BJ (cell line): Measurements from ENCODE around the gene CDH23. TPM values are rescaled to one million over a fixed set of nuclear protein-coding genes. Genes with fewer than 3 reads are reported as not detected.

Source experiments
- CTCF ChIA-PET: fragments of 350-600 bp; formaldehyde crosslinking; extraction: SDS; loops from one replicate; lab custom pipeline; 2021; ENCODE audit warnings: antibody characterized with exemption, inconsistent platforms; lab: Yijun Ruan, JAX
- POLR2A ChIA-PET: fragments of 300-600 bp; sonication (Branson Sonifier 250); formaldehyde crosslinking; extraction: SDS; loops from one replicate; lab custom pipeline; 2021; ENCODE audit warnings: antibody characterized with exemption; lab: Charles Lee
- DNase-seq: peaks from one replicate; pipeline ENCODE4 v3.0.0-alpha.2; 2011; ENCODE audit warnings: low read depth
- H3K27me3 ChIP-seq: 2 replicates; pipeline ENCODE4 v1.6.0; 2011; ENCODE audit warnings: low read length; ENCODE audit not compliant: control insufficient read depth, insufficient read depth
- H3K36me3 ChIP-seq: 2 replicates; pipeline ENCODE4 v1.5.1; 2011; ENCODE audit warnings: low read length; ENCODE audit not compliant: control insufficient read depth, insufficient read depth
- H3K4me3 ChIP-seq: 2 replicates; pipeline ENCODE4 v1.5.1; 2011; ENCODE audit warnings: low read depth, mild to moderate bottlenecking, control low read depth, low read length
- polyA plus RNA-seq: library from polyadenylated mRNA; depleted of rRNA; stranded (reverse); fragments of >200 nt; gene quantifications from 2 replicates; pipeline ENCODE4 v1.2.3, GENCODE V29; 2011
- TF ChIP-seq, protein P1 (sequence below): IDR thresholded peaks from 2 replicates; pipeline ENCODE4 v1.5.1; 2011; ENCODE audit warnings: low read depth, mild to moderate bottlenecking, control low read depth, inconsistent platforms, low read length, moderate library complexity; ENCODE audit not compliant: insufficient read depth

CDH23 gene
- polyA plus RNA-seq, 1 experiment: 0.05 TPM

DNA sequence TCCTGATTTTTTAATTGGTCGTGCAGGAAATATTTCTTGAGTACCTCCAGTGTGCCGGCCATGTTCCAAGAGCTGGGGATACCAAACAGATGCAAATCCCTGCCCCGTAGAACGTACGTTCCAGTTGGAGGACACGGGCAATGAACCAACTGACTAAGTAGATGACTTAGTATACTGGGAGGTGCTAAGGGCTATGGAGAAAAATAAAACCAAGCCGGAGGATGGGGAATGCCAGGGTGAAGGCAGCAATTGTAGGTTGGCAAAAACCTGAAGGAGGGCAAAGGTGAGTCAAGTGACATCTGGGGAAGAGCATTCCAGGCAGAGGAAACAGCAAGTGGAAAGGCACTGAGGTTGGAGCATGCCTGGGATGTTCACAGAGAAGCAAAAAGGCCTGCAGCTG is 383.4 kb downstream of the CDH23 start:
- no peak for DNase-seq
- H3K4me3 ChIP-seq: no peak overlapping the region
- H3K27me3 ChIP-seq: peaks cover 7% of the 10 kb centered on the region; the same call in 1 of the 2 replicates
- no peaks in the 10 kb centered on the region for H3K36me3 ChIP-seq
- TF ChIP-seq, protein P1, sequence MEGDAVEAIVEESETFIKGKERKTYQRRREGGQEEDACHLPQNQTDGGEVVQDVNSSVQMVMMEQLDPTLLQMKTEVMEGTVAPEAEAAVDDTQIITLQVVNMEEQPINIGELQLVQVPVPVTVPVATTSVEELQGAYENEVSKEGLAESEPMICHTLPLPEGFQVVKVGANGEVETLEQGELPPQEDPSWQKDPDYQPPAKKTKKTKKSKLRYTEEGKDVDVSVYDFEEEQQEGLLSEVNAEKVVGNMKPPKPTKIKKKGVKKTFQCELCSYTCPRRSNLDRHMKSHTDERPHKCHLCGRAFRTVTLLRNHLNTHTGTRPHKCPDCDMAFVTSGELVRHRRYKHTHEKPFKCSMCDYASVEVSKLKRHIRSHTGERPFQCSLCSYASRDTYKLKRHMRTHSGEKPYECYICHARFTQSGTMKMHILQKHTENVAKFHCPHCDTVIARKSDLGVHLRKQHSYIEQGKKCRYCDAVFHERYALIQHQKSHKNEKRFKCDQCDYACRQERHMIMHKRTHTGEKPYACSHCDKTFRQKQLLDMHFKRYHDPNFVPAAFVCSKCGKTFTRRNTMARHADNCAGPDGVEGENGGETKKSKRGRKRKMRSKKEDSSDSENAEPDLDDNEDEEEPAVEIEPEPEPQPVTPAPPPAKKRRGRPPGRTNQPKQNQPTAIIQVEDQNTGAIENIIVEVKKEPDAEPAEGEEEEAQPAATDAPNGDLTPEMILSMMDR: no peak
- POLR2A ChIA-PET: no interaction called here
- CTCF ChIA-PET: interaction anchor here (1.6 kb wide), 1 partner anchor 55 kb away, joined by 3 read pairs; no protein-coding TSS in a partner anchor

GRCh38 chr10:71780719-71781118 is 384.0 kb downstream of the CDH23 start:
- POLR2A ChIA-PET: no interaction called here
- no peaks in the 10 kb centered on the region for H3K36me3 ChIP-seq
- no peak overlapping the region for H3K4me3 ChIP-seq
- peaks cover 7% of the 10 kb centered on the region; the same call in 1 of the 2 replicates for H3K27me3 ChIP-seq
- no peak for DNase-seq
- TF ChIP-seq, protein P1: no peak
- CTCF ChIA-PET: no interaction called here

DNA sequence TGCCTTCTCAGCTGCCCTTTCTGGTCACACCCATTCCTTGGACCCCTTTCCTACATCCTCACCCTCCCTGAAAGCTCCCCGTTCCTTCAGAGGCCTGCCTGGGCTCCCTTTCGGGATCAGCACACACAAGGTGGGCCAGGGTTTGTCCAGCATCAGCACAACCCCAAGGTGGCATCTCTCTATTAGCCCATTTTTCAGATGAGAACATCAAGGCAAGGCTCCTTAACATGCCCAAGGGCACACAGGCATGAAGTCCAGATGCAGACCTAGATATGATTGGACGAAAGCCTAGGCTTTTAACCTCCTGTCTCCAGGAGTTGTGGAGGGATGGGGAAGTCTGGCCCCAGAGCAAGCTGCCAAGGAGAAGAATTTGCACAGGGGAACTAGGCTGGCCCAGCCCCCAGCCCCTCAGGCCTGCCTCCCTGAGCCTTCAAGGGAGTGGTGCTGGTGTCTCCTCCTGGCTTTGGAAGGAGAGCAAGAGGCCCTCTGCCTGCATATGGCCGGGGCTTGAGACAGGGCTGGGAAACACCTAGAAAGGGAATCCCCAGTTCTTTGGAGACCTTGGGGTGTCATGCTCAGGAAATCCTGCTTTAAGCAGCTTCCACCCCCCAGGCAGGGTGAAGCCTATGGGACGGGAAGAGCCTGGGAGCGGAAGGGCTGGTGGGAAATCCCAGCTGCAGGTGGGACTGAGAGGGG is 385.6 kb downstream of the CDH23 start:
- ChIA-PET CTCF (interaction anchor here (0.8 to 1.7 kb wide), 4 partner anchors 9 to 57 kb away, joined by 3 to 11 read pairs (median 4); partner anchors contain the start of gene VSIR), POLR2A (no interaction called here)
- no peak for DNase-seq
- Histone ChIP-seq H3K27me3 (peaks cover 7% of the 10 kb centered on the region; the same call in 1 of the 2 replicates), H3K4me3 (no peak overlapping the region), H3K36me3 (no peaks in the 10 kb centered on the region)
- TF ChIP-seq, protein P1: no peak

- Histone ChIP-seq H3K27me3 (peaks cover 7% of the 10 kb centered on the region; the same call in 1 of the 2 replicates), H3K4me3 (no peak overlapping the region), H3K36me3 (no peaks in the 10 kb centered on the region)
- TF ChIP-seq, protein P1: no peak
- CTCF ChIA-PET: interaction anchor here (1.4 to 1.7 kb wide), 3 partner anchors 10 to 29 kb away, joined by 4 to 11 read pairs (median 5); partner anchors contain the start of gene VSIR
- POLR2A ChIA-PET: no interaction called here
- DNase-seq: no peak
Observed at GRCh38 chr10:71782917-71783490, 386.3 kb downstream of the CDH23 start.
